Stimulated activated CD4-positive, alpha-beta T cell treated with anti-CD3 and anti-CD28 coated beads, Interleukin-12 subunit alpha, Interleukin-12 subunit beta, amount 100 ng/mL, for 24 hours (primary cell): ENCODE results near the gene SNX24.

Experiments
- DNase-seq, 2 experiments: peaks; one replicate each; pipeline ENCODE4 v3.0.0-alpha.2; 2020; ENCODE audit warnings: low read depth in 2 of 2

SNX24 gene

GRCh38 chr5:122919969-122920368, 74.6 kb downstream of the SNX24 start:
- no peak for DNase-seq

DNA sequence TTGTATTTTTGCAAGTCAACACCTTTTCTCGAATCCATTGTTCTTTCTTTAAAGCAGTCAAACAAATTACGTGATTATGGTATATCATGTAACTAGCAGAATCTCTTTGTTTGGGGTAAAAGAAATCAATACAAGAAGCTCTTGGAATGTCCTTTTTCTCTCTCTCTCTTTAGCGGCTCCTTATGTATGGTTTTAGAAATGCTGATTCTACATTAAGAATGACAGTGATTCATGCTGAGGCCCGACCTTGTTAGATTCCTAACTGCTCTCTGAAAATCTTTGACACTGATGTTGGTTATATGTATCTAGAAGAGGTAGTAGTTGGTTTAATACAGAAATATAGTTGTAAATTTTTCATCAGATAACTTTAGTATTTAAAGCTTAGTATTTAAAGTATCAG, 76.4 kb downstream of the SNX24 start:
- DNase-seq: no peak

GRCh38 chr5:122924203-122924602, 78.8 kb downstream of the SNX24 start:
- no peak for DNase-seq

DNA sequence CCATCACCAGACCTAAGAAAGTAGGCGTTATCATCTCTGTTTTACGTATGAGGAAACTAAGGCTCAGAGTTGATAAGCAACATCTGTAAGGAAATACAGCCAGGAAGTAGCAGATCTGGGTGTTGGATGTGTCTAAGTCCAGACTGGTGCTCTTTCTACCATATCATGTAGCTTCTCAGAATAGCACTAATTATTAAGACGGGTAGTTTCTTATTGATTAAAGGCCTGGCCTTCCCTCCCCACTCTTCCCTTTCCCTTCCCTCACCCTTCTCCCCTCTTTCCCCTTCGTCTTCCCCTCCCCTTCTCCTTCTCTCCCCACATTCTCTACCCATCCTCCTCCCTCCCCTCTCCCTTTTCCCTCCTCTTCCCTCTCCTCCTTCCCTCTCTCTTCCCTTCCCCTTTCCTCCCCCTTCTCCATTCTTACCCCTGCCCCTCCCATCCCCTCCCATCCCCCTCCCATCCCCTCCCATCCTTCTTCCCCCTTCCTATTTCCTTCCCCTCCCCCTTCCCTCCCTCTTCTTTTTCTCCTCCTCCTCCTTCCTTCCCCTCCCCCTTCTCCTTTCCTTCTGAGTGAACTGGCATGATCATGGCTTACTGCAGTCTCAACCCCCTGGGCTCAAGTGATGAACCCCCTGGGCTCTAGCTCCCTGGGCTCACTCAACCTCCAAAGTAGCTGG, 79.4 kb downstream of the SNX24 start:
- DNase-seq: no peak

- no peak for DNase-seq
These were observed 83.6 kb downstream of the SNX24 start for GRCh38 chr5:122929001-122929400.

GRCh38 chr5:122929980-122930379, 84.6 kb downstream of the SNX24 start:
- DNase-seq: no peak

DNA sequence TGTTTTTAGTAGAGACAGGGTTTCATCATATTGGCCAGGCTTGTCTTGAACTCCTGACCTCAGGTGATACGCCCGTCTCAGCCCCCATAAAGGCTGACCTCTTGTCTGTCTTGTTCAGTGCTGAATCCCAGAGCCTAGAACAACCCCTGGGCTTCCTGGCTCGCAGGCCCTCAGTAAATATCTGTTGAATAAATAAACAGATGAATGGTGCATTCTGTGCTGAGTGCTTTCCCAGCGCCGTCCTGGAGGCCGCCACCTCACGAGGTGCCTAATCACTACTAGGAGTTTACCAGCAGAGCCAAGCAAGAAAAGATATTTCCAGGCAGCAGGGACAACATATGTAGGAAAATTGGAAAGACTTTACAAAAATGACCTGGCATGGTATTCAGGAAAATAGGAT, 88.5 kb downstream of the SNX24 start:
- no peak for DNase-seq

- DNase-seq: no peak
These were observed 90.7 kb downstream of the SNX24 start for GRCh38 chr5:122936088-122936487.

GRCh38 chr5:122937914-122938313, 92.5 kb downstream of the SNX24 start:
- DNase-seq: no peak

GRCh38 chr5:122940890-122941289, 95.5 kb downstream of the SNX24 start:
- no peak for DNase-seq

DNA sequence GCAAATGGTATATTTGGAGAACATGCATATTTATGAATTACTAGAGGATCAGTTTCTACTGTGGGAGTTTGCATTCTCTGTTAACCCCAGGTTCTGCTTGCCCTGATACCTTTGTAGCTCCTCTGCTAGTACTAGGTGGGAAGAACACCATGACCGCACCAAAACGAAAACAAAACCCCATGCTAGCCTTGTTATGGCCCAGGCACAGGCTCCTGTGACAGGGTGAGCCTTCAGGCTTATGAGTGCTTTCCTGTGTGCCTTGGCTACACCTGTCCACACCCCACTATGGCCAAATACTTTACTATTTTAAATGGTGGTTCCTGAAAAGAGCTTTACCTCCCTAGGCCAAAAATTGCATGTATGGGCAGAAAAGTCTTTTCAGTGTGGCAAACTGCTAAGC, 96.3 kb downstream of the SNX24 start:
- no peak for DNase-seq

DNA sequence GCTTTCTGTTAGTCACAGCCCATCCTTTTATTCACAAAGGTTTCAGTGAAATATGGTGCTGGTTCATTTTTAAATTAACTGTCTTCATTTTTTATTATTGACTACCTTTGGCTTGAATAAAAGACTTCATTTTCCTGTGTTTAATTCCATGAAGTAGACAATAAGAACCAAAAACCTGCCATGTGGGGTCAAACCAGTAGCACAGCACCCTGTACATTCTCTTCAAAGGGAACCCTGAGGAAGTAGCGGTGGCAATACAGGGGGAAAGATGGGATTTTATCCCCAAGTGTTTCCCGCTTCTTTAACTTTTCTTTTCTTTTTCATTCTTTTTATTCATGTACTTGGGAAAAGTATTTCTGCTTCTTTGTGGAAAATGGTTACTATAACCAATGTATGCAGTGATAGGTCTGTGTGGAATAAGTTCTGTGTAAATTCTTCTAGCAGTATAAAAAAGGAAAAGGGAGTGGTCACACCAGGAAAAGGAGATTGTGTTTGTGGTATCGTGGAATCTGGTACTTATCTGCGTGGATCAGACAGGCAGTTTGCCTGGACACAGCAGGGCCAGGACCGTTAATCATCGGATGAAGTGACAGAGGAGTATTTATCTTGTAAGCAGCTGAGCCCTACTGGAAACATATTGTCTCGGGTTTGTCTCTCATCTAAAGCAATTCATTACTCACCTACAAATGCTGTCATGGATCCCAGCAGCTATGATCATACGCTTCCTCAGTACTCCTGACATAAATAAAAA, 96.9 kb downstream of the SNX24 start:
- DNase-seq: no peak

- DNase-seq: no peak
These were observed 97.8 kb downstream of the SNX24 start for GRCh38 chr5:122943050-122943698.

DNA sequence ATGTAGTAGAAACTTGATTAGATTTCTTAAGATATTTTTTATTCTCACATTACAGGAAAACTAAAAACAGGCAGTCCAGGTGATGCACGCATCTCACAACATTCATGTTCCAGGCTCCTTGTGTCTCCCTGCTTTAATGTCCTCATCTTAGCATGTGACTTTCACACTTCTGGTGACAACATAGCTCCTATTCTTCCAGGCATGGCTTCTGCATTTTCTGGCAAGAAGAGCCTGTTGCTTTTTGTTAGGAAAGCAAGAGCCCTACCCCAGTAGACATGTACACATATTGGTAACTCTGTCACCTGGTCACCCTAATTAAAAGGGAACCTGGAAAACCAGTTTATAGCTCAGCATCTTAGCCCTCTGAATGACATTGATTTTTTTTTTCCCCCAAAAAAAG, 98.6 kb downstream of the SNX24 start:
- no peak for DNase-seq

- DNase-seq: no peak
These were observed 102.0 kb downstream of the SNX24 start for GRCh38 chr5:122947372-122947771.

DNA sequence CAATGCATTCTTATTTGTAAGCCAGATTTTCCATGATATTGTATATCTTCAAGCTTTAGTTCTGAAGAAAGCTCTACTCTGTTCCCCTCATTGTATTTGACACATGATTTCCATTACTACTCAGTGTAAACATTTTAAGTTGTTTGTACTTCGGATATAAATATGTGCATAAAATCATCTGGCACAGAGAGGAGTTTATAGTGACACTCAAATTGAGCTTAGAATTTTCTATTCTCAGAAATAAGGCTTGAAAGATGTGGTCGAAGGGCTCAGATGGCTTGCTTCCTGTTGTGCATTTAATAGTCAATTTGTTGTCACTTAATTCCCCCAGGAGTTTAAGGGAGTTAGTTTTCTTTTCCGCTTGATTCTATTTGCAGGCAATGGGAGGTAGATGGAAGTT, 102.4 kb downstream of the SNX24 start:
- DNase-seq: no peak

GRCh38 chr5:122948319-122948718, 102.9 kb downstream of the SNX24 start:
- no peak for DNase-seq

GRCh38 chr5:122951658-122952057, 106.2 kb downstream of the SNX24 start:
- DNase-seq: no peak

GRCh38 chr5:122954719-122955118, 109.3 kb downstream of the SNX24 start:
- DNase-seq: no peak

GRCh38 chr5:122957457-122957856, 112.0 kb downstream of the SNX24 start:
- no peak for DNase-seq

DNA sequence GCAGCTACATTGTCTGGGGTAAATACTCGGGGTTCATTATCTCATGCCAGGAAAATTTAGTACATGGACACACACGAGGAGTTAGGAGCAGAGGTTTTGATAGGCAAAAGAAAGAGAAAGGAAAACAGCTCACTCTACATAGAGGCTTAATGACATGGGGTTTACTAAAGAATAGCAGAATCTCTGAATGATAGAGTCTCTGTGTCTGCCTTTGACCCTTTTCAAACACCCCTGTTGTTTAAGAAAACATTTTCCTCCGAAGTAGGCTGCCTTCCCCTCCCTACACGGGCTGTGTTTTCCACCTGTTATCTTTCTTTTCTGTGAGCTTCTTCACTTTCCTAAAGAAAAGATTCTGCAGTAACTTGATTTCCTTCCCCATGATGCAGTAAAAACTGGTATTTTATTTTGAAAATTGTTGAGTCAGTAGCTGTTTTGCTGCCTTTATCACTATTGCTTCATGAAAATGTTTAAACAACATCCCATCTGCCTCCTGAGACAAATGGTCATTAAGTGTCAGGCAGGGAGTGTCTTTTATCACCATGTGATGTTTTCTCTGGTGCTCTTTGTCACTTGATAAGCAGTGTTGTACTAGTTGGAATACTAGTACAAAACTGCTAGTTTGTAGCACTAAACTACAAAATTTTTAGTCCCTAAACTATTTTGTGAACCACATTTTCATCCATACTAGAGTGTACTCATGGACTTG, 114.5 kb downstream of the SNX24 start:
- DNase-seq: no peak

GRCh38 chr5:122963305-122963704, 117.9 kb downstream of the SNX24 start:
- no peak for DNase-seq
